OCI-LY1 (cell line): ENCODE results near the gene ADAM19.

ENCODE experiments used
- CTCF ChIP-seq: fragments of 200-600 bp; sonication (generic), shearing (Covaris generic); IDR thresholded peaks from 2 replicates; pipeline ENCODE4 v1.5.1; 2017; ENCODE audit warnings: mild to moderate bottlenecking, antibody characterized with exemption, low read length, moderate library complexity, mixed read lengths
- EZH2 ChIP-seq: fragments of 200-600 bp; sonication (generic), shearing (Covaris generic); IDR thresholded peaks from 2 replicates; pipeline ENCODE4 v1.8.0; 2017; ENCODE audit warnings: borderline replicate concordance, mixed run types, mild to moderate bottlenecking, antibody characterized with exemption, low read length, moderate library complexity, mixed read lengths

GRCh38 chr5:157449011-157449723 is 126.4 kb downstream of the ADAM19 start:
- no peak for TF ChIP-seq CTCF
- no peak for TF ChIP-seq EZH2
